ENCODE measurements around the gene BCAS4. TPM values are rescaled to one million over a fixed set of nuclear protein-coding genes. Genes with fewer than 3 reads are reported as not detected.

Gene BCAS4
- total RNA-seq, 8 experiments from 2014 or later = 2.4 to 20.3 (median 12.0) TPM

- in situ Hi-C loops (cut with MboI; ENCODE audit: low pct_unique_long_range_greater_than_20kb in 2 of 9, low sequenced_read_pairs in 9 of 9, unreplicated experiment in 9 of 9) = no loop called here
- no peak overlapping the region for H3K4me3 ChIP-seq
- ATAC-seq (replicated peaks in 6 of 8) = no peak
- no peak overlapping the region for H3K27ac ChIP-seq
- peaks cover 0 to 6% of the 10 kb centered on the region in 2 donors for H3K4me1 ChIP-seq (replicated peaks in 1 of 2)
- WGBS, 10 experiments = 79 to 100% (median 96%) methylated on average over 1 to 6 of the region's 6 CpGs; no CpG with 5 or more reads in 4 of the 10 experiments
These were observed 109.3 kb downstream of the BCAS4 start for GRCh38 chr20:50904067-50904570.

- peaks cover 6 to 9% of the 10 kb centered on the region in 2 donors for H3K4me1 ChIP-seq (replicated peaks in 1 of 2)
- no peak overlapping the region for H3K27ac ChIP-seq
- in situ Hi-C loops (cut with MboI; ENCODE audit: low pct_unique_long_range_greater_than_20kb in 2 of 9, low sequenced_read_pairs in 9 of 9, unreplicated experiment in 9 of 9) = no loop called here
- ATAC-seq (replicated peaks in 6 of 8) = no peak
- WGBS, 10 experiments = 85 to 100% (median 96%) methylated on average over 1 to 3 of the region's 3 CpGs; no CpG with 5 or more reads in 2 of the 10 experiments
- no peak overlapping the region for H3K4me3 ChIP-seq
These were observed 114.6 kb downstream of the BCAS4 start for GRCh38 chr20:50909413-50909812.

- in situ Hi-C loops (cut with MboI; ENCODE audit: low pct_unique_long_range_greater_than_20kb in 2 of 9, low sequenced_read_pairs in 9 of 9, unreplicated experiment in 9 of 9) = no loop called here
- Histone ChIP-seq H3K4me3 (no peak overlapping the region), H3K4me1 (replicated peaks in 1 of 2) (peaks cover 7 to 19% of the 10 kb centered on the region in 2 donors), H3K27ac (no peak overlapping the region)
- WGBS, 10 experiments = 20 to 100% (median 77%) methylated on average over 2 to 3 of the region's 3 CpGs; no CpG with 5 or more reads in 1 of the 10 experiments
- ATAC-seq (replicated peaks in 6 of 8) = peak in 3 of 8 experiments; percentile 49 to 65 (median 58)
These were observed 116.2 kb downstream of the BCAS4 start for GRCh38 chr20:50911030-50911429.

- H3K27ac ChIP-seq = no peak overlapping the region
- no peak for ATAC-seq (replicated peaks in 6 of 8)
- in situ Hi-C loops (cut with MboI; ENCODE audit: low pct_unique_long_range_greater_than_20kb in 2 of 9, low sequenced_read_pairs in 9 of 9, unreplicated experiment in 9 of 9) = no loop called here
- WGBS, 10 experiments = 30 to 100% (median 82%) methylated on average over 1 of the region's 1 CpG; no CpG with 5 or more reads in 2 of the 10 experiments
- H3K4me1 ChIP-seq (replicated peaks in 1 of 2) = peaks cover 14 to 26% of the 10 kb centered on the region in 2 donors
- H3K4me3 ChIP-seq = no peak overlapping the region
These were observed 116.9 kb downstream of the BCAS4 start for GRCh38 chr20:50911716-50912115.

DNA sequence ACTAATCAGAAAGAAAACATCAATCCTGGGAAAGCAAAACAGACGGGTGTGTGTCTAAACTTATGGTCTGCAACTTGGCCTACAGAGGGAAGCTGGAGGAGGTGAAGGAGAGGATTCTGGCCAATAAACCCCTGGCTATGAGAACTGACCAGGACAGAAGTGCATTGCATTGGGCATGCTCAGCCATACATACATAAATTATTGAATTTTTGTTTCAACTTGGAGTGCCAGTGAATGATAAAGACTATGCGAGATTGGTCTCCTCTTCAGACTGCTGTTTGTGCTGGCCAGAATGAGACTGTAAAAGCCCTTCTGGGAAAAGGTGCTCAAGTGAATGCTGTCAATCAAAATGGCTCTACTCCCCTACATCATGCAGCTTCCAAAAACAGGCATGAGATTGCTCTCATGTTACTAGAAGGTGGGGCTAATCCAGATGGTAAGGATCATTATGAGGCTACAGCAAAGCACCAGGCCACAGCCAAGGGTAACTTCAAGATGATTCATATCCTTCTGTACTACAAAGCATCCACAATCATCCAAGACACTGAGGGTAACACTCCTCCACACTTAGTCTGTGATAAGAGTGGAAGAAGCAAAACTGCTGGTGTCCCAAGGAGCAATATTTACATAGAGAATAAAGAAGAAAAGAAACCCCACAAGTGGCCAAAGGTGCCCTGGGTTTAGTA lies 119.0 kb downstream of the BCAS4 start:
- Histone ChIP-seq H3K4me1 (replicated peaks in 1 of 2) (peaks cover 22 to 37% of the 10 kb centered on the region in 2 donors), H3K4me3 (no peak overlapping the region), H3K27ac (no peak overlapping the region)
- 17 to 100% (median 82%) methylated on average over 1 to 2 of the region's 2 CpGs; no CpG with 5 or more reads in 2 of the 10 experiments for WGBS, 10 experiments
- peak in 3 of 8 experiments; percentile 65 to 72 (median 69) for ATAC-seq (replicated peaks in 6 of 8)
- in situ Hi-C loops (cut with MboI; ENCODE audit: low pct_unique_long_range_greater_than_20kb in 2 of 9, low sequenced_read_pairs in 9 of 9, unreplicated experiment in 9 of 9) = no loop called here

DNA sequence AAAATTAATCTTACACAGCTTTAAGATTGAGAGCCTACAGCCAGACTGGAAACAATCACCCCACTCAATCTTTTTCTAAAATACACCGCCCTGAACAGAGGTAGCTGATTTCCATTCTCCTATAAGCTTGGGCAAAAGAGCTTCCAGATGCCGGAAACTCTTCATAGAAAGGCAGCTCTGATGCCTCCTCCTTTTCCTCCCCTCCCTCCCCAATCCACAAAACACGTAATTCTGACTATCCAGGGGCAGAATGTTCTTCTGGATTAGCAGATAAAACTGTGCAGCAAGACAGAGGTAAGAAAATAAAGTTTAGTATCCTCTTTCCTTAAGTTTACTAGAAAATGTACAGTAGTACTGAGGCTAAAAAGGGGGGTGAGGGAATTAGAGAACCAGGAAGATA lies 120.6 kb downstream of the BCAS4 start:
- Histone ChIP-seq H3K4me1 (replicated peaks in 1 of 2) (peaks cover 22 to 37% of the 10 kb centered on the region in 2 donors), H3K27ac (no peak overlapping the region), H3K4me3 (no peak overlapping the region)
- ATAC-seq (replicated peaks in 6 of 8) = peak in 3 of 8 experiments; percentile 5 to 22 (median 18)
- WGBS, 10 experiments = 3 to 100% (median 26%) methylated on average over 1 to 3 of the region's 3 CpGs; no CpG with 5 or more reads in 3 of the 10 experiments
- in situ Hi-C loops (cut with MboI; ENCODE audit: low pct_unique_long_range_greater_than_20kb in 2 of 9, low sequenced_read_pairs in 9 of 9, unreplicated experiment in 9 of 9) = no loop called here

DNA sequence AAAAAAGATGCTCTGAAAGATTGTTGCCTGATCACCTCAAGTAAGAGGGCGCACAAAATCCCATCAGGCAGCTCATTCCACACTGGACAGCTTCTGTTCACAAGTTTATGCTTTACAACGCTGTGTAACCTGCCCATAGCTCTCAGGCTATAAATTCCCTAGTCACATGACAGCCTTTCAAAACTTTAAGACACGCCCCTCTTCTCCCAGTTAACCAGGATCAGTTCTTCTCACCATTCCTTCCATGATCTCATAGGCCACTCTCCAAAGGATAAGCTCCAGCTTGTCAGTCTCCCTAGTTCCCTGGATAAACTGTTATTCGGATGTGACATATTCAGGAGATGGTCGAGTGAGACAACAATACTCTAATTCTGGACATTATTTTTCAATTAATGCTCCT lies 121.4 kb downstream of the BCAS4 start:
- Histone ChIP-seq H3K4me3 (no peak overlapping the region), H3K27ac (no peak overlapping the region), H3K4me1 (replicated peaks in 1 of 2) (peaks cover 22 to 40% of the 10 kb centered on the region in 2 donors)
- WGBS, 10 experiments = 0 to 90% (median 63%) methylated on average over 1 to 5 of the region's 5 CpGs
- in situ Hi-C loops (cut with MboI; ENCODE audit: low pct_unique_long_range_greater_than_20kb in 2 of 9, low sequenced_read_pairs in 9 of 9, unreplicated experiment in 9 of 9) = no loop called here
- ATAC-seq (replicated peaks in 6 of 8) = peak in 7 of 8 experiments; percentile 13 to 93 (median 88)

DNA sequence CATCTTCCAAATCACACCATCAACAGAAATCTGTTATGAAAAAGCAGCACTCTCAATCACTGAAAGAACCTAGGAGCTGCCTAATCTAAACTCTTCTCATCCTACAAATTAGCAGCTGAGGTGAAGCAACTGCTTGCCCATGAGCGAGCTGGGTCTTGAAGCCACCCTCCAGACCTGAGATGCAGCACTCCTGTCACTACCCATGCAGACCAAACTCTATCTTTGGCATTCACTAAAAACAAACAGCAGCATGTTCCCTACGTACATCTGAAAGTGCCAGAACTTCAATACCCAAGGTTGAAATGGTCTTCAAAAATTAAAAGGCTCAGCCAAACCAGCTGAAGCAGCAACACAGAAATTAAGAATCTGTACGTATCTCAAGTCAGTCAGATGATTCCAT lies 122.1 kb downstream of the BCAS4 start:
- H3K27ac ChIP-seq = no peak overlapping the region
- WGBS, 10 experiments = 13 to 100% (median 89%) methylated on average over 1 to 3 of the region's 3 CpGs; no CpG with 5 or more reads in 2 of the 10 experiments
- ATAC-seq (replicated peaks in 6 of 8) = no peak
- H3K4me1 ChIP-seq (replicated peaks in 1 of 2) = peaks cover 27 to 42% of the 10 kb centered on the region in 2 donors
- no peak overlapping the region for H3K4me3 ChIP-seq
- in situ Hi-C loops (cut with MboI; ENCODE audit: low pct_unique_long_range_greater_than_20kb in 2 of 9, low sequenced_read_pairs in 9 of 9, unreplicated experiment in 9 of 9) = no loop called here

GRCh38 chr20:50918403-50918802 lies 123.5 kb downstream of the BCAS4 start:
- Histone ChIP-seq H3K27ac (no peak overlapping the region), H3K4me3 (no peak overlapping the region)
- in situ Hi-C loops (cut with MboI; ENCODE audit: low pct_unique_long_range_greater_than_20kb in 2 of 9, low sequenced_read_pairs in 9 of 9, unreplicated experiment in 9 of 9) = no loop called here

GRCh38 chr20:50919567-50919966 lies 124.7 kb downstream of the BCAS4 start:
- in situ Hi-C loops (cut with MboI; ENCODE audit: low pct_unique_long_range_greater_than_20kb in 2 of 9, low sequenced_read_pairs in 9 of 9, unreplicated experiment in 9 of 9) = no loop called here
- H3K4me3 ChIP-seq = no peak overlapping the region
- H3K27ac ChIP-seq = no peak overlapping the region
- WGBS, 10 experiments = 43 to 100% (median 85%) methylated on average over 1 to 6 of the region's 6 CpGs; no CpG with 5 or more reads in 2 of the 10 experiments
- H3K4me1 ChIP-seq (replicated peaks in 1 of 2) = peaks cover 35 to 40% of the 10 kb centered on the region in 2 donors
- ATAC-seq (replicated peaks in 6 of 8) = no peak

More at GRCh38 chr20:50918403-50918802, 123.5 kb downstream of the BCAS4 start:
- 47 to 100% (median 80%) methylated on average over 1 to 3 of the region's 3 CpGs for WGBS, 10 experiments
- H3K4me1 ChIP-seq (replicated peaks in 1 of 2) = peaks cover 35 to 42% of the 10 kb centered on the region in 2 donors
- ATAC-seq (replicated peaks in 6 of 8) = no peak

DNA sequence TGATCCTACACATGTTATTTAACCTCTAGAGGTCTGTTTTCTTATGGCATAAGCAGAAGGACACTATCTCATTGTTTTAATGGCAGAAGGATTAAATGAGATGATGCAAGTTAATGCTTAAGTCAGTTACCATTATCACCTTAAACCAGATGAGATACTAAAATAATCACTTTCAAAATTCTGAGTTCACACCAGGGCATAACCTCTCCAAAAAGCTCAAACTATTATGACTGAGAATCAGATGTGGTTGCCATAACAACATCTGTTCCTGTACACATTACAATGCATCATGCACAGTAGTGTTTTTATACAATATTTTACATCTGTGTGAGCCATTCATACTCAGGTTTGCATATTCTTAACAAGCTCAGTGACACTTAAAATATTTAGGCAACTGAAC lies 126.1 kb downstream of the BCAS4 start:
- ATAC-seq (replicated peaks in 6 of 8) = peak in 3 of 8 experiments; percentile 71 to 83 (median 81)
- Histone ChIP-seq H3K4me3 (no peak overlapping the region), H3K27ac (no peak overlapping the region), H3K4me1 (replicated peaks in 1 of 2) (peaks cover 44 to 46% of the 10 kb centered on the region in 2 donors)
- in situ Hi-C loops (cut with MboI; ENCODE audit: low pct_unique_long_range_greater_than_20kb in 2 of 9, low sequenced_read_pairs in 9 of 9, unreplicated experiment in 9 of 9) = no loop called here

- H3K27ac ChIP-seq = no peak overlapping the region
- WGBS, 10 experiments = 41 to 98% (median 87%) methylated on average over 1 to 8 of the region's 8 CpGs
- H3K4me3 ChIP-seq = no peak overlapping the region
- H3K4me1 ChIP-seq (replicated peaks in 1 of 2) = peaks cover 38 to 46% of the 10 kb centered on the region in 2 donors
- in situ Hi-C loops (cut with MboI; ENCODE audit: low pct_unique_long_range_greater_than_20kb in 2 of 9, low sequenced_read_pairs in 9 of 9, unreplicated experiment in 9 of 9) = no loop called here
- ATAC-seq (replicated peaks in 6 of 8) = no peak
These were observed 127.1 kb downstream of the BCAS4 start for GRCh38 chr20:50921803-50922501.

- in situ Hi-C loops (cut with MboI; ENCODE audit: low pct_unique_long_range_greater_than_20kb in 2 of 9, low sequenced_read_pairs in 9 of 9, unreplicated experiment in 9 of 9) = no loop called here
- no peak for ATAC-seq (replicated peaks in 6 of 8)
- Histone ChIP-seq H3K4me3 (no peak overlapping the region), H3K4me1 (replicated peaks in 1 of 2) (peaks cover 38 to 56% of the 10 kb centered on the region in 2 donors), H3K27ac (no peak overlapping the region)
- 33 to 100% (median 67%) methylated on average over 1 to 2 of the region's 2 CpGs; no CpG with 5 or more reads in 1 of the 10 experiments for WGBS, 10 experiments
These were observed 129.5 kb downstream of the BCAS4 start for GRCh38 chr20:50924261-50924920.
